Measurements from ENCODE around the gene MEI4. TPM values are rescaled to one million over a fixed set of nuclear protein-coding genes. Genes with fewer than 3 reads are reported as not detected.

MEI4 gene
- total and polyA plus RNA-seq, 2 donors (not counting 1 experiment from before 2014, with no cell fraction given) = not detected

- no peak for TF ChIP-seq CTCF (IDR thresholded peaks at IDR 0.05)
- TF ChIP-seq EZH2 (IDR thresholded peaks at IDR 0.05; ENCODE audit: borderline replicate concordance, insufficient read depth, low read depth, low read length, poor library complexity, severe bottlenecking) = no peak
These were observed 312.6 kb downstream of the MEI4 start for GRCh38 chr6:77965449-77965848.

GRCh38 chr6:77972334-77972733 lies 319.5 kb downstream of the MEI4 start:
- peaks cover 0 to 2% (median 0%) of the 10 kb centered on the region in 3 donors for H3K9me3 ChIP-seq (ENCODE audit: control extremely low read depth in 1 of 3, control insufficient read depth in 2 of 3, insufficient read depth in 1 of 3, low read length in 2 of 3)
- Mint-ChIP-seq H3K27me3 (no peaks in the 10 kb centered on the region), H3K4me1 (no peaks in the 10 kb centered on the region), H3K9me3 (ENCODE audit: insufficient read depth) (no peaks in the 10 kb centered on the region), H3K4me3 (no peak overlapping the region), H3K27ac (no peak overlapping the region)
- no peak overlapping the region for H3K4me3 ChIP-seq (ENCODE audit: control extremely low read depth in 1 of 5, extremely low read depth in 1 of 5, insufficient read depth in 1 of 5, low read depth in 2 of 5, low read length in 4 of 5)
- CTCF ChIA-PET = no interaction called here
- no peak overlapping the region for H3K4me2 ChIP-seq (replicated peaks; ENCODE audit: low read depth, low read length, poor library complexity, severe bottlenecking)
- H3K36me3 ChIP-seq (replicated peaks in 1 of 2; ENCODE audit: control extremely low read depth in 1 of 2, control insufficient read depth in 1 of 2, extremely low read depth in 1 of 2, insufficient read depth in 2 of 2, low read length in 1 of 2) = no peaks in the 10 kb centered on the region
- no peaks in the 10 kb centered on the region for H3K27me3 ChIP-seq (replicated peaks in 1 of 4; ENCODE audit: control extremely low read depth in 1 of 4, control insufficient read depth in 3 of 4, insufficient read depth in 4 of 4, low read length in 3 of 4)
- no peak overlapping the region for H2AFZ ChIP-seq (ENCODE audit: insufficient read depth, low read depth, low read length, poor library complexity, severe bottlenecking)
- DNase-seq (no peak), ATAC-seq (ENCODE audit: low read depth) (no peak)
- no peak overlapping the region for H3K27ac ChIP-seq (ENCODE audit: low read length in 2 of 2)
- no peaks in the 10 kb centered on the region for H4K20me1 ChIP-seq (ENCODE audit: control insufficient read depth, insufficient read depth, low read length, poor library complexity, severe bottlenecking)
- no peak overlapping the region for H3K9ac ChIP-seq (ENCODE audit: low read length)
- H3K79me2 ChIP-seq (ENCODE audit: control insufficient read depth, insufficient read depth, low read length) = no peaks in the 10 kb centered on the region
- H3K4me1 ChIP-seq (ENCODE audit: control insufficient read depth in 2 of 2, insufficient read depth in 2 of 2, low read length in 2 of 2) = no peaks in the 10 kb centered on the region
- intact Hi-C loops (cut with micrococcal nuclease) = no loop called here
- POLR2A ChIA-PET = no interaction called here
- TF ChIP-seq EZH2 (IDR thresholded peaks at IDR 0.05; ENCODE audit: borderline replicate concordance, insufficient read depth, low read depth, low read length, poor library complexity, severe bottlenecking) (no peak), CTCF (IDR thresholded peaks at IDR 0.05) (no peak)

More at GRCh38 chr6:77965449-77965848, 312.6 kb downstream of the MEI4 start:
- Histone ChIP-seq H3K4me3 (ENCODE audit: control extremely low read depth in 1 of 5, extremely low read depth in 1 of 5, insufficient read depth in 1 of 5, low read depth in 2 of 5, low read length in 4 of 5) (no peak overlapping the region), H3K36me3 (replicated peaks in 1 of 2; ENCODE audit: control extremely low read depth in 1 of 2, control insufficient read depth in 1 of 2, extremely low read depth in 1 of 2, insufficient read depth in 2 of 2, low read length in 1 of 2) (no peaks in the 10 kb centered on the region), H3K9ac (ENCODE audit: low read length) (no peak overlapping the region), H3K4me2 (replicated peaks; ENCODE audit: low read depth, low read length, poor library complexity, severe bottlenecking) (no peak overlapping the region), H3K27me3 (replicated peaks in 1 of 4; ENCODE audit: control extremely low read depth in 1 of 4, control insufficient read depth in 3 of 4, insufficient read depth in 4 of 4, low read length in 3 of 4) (no peaks in the 10 kb centered on the region), H3K27ac (ENCODE audit: low read length in 2 of 2) (no peak overlapping the region), H2AFZ (ENCODE audit: insufficient read depth, low read depth, low read length, poor library complexity, severe bottlenecking) (no peak overlapping the region), H4K20me1 (ENCODE audit: control insufficient read depth, insufficient read depth, low read length, poor library complexity, severe bottlenecking) (no peaks in the 10 kb centered on the region), H3K4me1 (ENCODE audit: control insufficient read depth in 2 of 2, insufficient read depth in 2 of 2, low read length in 2 of 2) (no peaks in the 10 kb centered on the region), H3K79me2 (ENCODE audit: control insufficient read depth, insufficient read depth, low read length) (no peaks in the 10 kb centered on the region), H3K9me3 (ENCODE audit: control extremely low read depth in 1 of 3, control insufficient read depth in 2 of 3, insufficient read depth in 1 of 3, low read length in 2 of 3) (peaks cover 0 to 6% (median 2%) of the 10 kb centered on the region in 3 donors)
- no CpG with 5 or more reads among the region's 1 CpG for WGBS (ENCODE audit: insufficient coverage)
- CTCF ChIA-PET = no interaction called here
- Mint-ChIP-seq H3K9me3 (ENCODE audit: insufficient read depth) (peaks cover 2% of the 10 kb centered on the region), H3K4me1 (no peaks in the 10 kb centered on the region), H3K27me3 (no peaks in the 10 kb centered on the region), H3K27ac (no peak overlapping the region), H3K4me3 (no peak overlapping the region)
- intact Hi-C loops (cut with micrococcal nuclease) = no loop called here
- ATAC-seq (ENCODE audit: low read depth) (no peak), DNase-seq (no peak)
- POLR2A ChIA-PET = no interaction called here

Other genes starting within 250 kb of the MEI4 start
- gene HTR1B, start 189.5 kb upstream of the MEI4 start, total RNA-seq = not detected in 2 replicates
- gene HTR1B, start 189.5 kb upstream of the MEI4 start, polyA plus RNA-seq = 0.04 TPM in 1 of 2 replicates, not detected in the other

Measured in B cell (primary cell).